PC-9 (cell line): ENCODE data around the gene TGFB1.

Source experiments
- EZH2 ChIP-seq: fragments of 200-600 bp; sonication (generic); IDR thresholded peaks from 2 replicates; pipeline ENCODE4 v1.8.0; 2017; ENCODE audit warnings: antibody characterized with exemption, low read depth
- TF ChIP-seq, protein P1 (sequence below): fragments of 200-600 bp; sonication (generic); conservative IDR thresholded peaks from 2 replicates; pipeline ENCODE4 v1.6.1; 2017; ENCODE audit warnings: mixed run types, antibody characterized with exemption, mild to moderate bottlenecking, moderate library complexity

DNA sequence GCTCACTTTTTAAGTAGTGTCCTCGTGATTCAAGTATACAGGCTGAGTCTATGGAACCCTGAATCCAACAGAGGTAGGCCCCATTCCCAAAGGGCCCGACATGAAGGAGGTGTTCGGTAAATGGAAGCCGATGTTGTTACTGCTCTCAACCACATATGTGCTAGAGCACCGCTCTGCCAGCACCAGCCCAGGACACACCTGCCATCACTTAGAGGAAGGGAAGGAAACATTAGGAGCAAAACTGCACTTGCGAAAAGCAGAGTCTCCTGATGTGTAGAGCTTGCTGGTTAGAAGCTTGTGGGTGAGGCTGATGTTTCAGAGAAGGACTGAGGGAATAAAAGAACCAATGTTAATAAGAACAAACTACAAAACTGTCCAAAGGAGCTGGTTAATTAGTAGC is 53.2 kb downstream of the TGFB1 start:
- TF ChIP-seq, protein P1, sequence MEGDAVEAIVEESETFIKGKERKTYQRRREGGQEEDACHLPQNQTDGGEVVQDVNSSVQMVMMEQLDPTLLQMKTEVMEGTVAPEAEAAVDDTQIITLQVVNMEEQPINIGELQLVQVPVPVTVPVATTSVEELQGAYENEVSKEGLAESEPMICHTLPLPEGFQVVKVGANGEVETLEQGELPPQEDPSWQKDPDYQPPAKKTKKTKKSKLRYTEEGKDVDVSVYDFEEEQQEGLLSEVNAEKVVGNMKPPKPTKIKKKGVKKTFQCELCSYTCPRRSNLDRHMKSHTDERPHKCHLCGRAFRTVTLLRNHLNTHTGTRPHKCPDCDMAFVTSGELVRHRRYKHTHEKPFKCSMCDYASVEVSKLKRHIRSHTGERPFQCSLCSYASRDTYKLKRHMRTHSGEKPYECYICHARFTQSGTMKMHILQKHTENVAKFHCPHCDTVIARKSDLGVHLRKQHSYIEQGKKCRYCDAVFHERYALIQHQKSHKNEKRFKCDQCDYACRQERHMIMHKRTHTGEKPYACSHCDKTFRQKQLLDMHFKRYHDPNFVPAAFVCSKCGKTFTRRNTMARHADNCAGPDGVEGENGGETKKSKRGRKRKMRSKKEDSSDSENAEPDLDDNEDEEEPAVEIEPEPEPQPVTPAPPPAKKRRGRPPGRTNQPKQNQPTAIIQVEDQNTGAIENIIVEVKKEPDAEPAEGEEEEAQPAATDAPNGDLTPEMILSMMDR: no peak
- TF ChIP-seq EZH2: no peak
